WTC11 (cell line): Measurements from ENCODE around the gene TSSK2.

Experiments used
- ATF2 ChIP-seq: sonication (generic); formaldehyde crosslinking; IDR thresholded peaks from 2 replicates; pipeline ENCODE4 v1.8.1; 2022; ENCODE audit warnings: low read depth, missing genetic modification reagents, borderline replicate concordance
- CTCF ChIP-seq: fragments of 200-600 bp; IDR thresholded peaks from 2 replicates; pipeline ENCODE4 v1.8.0; 2022; ENCODE audit warnings: antibody characterized with exemption
- MYBL2 ChIP-seq: sonication (generic); formaldehyde crosslinking; IDR thresholded peaks from 2 replicates; pipeline ENCODE4 v1.8.1; 2023; ENCODE audit warnings: mild to moderate bottlenecking, moderate library complexity, missing genetic modification reagents
- SP1 ChIP-seq: sonication (generic); formaldehyde crosslinking; conservative IDR thresholded peaks from 2 replicates; pipeline ENCODE4 v1.8.1; 2022; ENCODE audit warnings: missing genetic modification reagents
- ZNF138 ChIP-seq: sonication (generic); formaldehyde crosslinking; conservative IDR thresholded peaks from 2 replicates; pipeline ENCODE4 v1.8.1; 2022; ENCODE audit warnings: mild to moderate bottlenecking, moderate library complexity, missing genetic modification reagents
- TF ChIP-seq, protein P1 (sequence below): sonication (generic); formaldehyde crosslinking; IDR thresholded peaks from 2 replicates; pipeline ENCODE4 v1.8.0; 2022; ENCODE audit warnings: mild to moderate bottlenecking, missing genetic modification reagents
- TF ChIP-seq, protein P2 (sequence below): fragments of 250-450 bp; sonication (Bioruptor Pico); IDR thresholded peaks from 2 replicates; pipeline ENCODE4 v1.9.0; 2021; ENCODE audit warnings: mild to moderate bottlenecking, borderline replicate concordance
- TF ChIP-seq, protein P3 (sequence below): sonication (generic); formaldehyde crosslinking; IDR thresholded peaks from 2 replicates; pipeline ENCODE4 v1.8.0; 2022; ENCODE audit warnings: missing genetic modification reagents

DNA sequence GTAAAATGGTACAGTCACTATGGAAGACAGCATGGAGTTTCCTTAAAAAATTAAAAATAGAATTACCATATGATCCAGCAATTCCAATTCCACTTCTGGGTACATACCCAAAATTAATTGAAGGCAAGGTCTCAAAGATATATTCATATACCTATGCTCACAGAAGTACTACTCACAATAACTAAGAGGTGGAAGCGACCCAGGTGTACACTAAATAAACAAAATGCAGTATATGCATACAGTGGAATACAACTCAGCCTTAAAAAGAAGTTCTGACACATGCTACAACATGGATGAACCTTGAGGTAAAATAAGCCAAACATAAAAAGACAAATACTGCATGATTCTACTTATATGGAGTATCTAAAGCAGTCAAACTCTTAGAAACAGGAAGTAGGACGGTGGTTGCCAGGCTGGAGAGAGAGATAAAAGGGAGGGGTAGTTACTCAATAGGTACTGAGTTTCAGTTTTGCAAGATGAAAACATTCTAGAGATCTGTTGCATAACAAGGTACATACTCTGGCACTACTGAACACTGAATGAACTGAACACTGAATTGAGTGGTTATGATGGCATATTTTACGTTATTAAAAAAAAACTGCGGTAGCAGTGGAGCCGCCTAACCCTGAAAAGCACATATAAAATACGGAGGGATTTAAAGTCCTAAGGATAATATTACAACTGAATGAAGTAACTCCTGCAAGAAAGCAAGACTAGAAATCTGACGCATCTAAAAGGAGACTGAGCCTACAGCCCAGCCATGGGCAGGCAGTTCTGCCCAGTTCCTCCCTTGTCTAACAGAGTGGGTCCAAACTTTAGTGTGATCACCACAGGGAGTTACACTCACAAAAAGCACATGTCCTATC, 21.7 kb upstream of the TSSK2 start:
- TF ChIP-seq ZNF138 (CRISPR knock-in tag) (no peak), CTCF (no peak), ATF2 (CRISPR knock-in tag) (no peak), SP1 (CRISPR knock-in tag) (no peak), MYBL2 (CRISPR knock-in tag) (no peak)
- TF ChIP-seq, protein P1, sequence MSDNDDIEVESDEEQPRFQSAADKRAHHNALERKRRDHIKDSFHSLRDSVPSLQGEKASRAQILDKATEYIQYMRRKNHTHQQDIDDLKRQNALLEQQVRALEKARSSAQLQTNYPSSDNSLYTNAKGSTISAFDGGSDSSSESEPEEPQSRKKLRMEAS, result no peak
- TF ChIP-seq, protein P2, sequence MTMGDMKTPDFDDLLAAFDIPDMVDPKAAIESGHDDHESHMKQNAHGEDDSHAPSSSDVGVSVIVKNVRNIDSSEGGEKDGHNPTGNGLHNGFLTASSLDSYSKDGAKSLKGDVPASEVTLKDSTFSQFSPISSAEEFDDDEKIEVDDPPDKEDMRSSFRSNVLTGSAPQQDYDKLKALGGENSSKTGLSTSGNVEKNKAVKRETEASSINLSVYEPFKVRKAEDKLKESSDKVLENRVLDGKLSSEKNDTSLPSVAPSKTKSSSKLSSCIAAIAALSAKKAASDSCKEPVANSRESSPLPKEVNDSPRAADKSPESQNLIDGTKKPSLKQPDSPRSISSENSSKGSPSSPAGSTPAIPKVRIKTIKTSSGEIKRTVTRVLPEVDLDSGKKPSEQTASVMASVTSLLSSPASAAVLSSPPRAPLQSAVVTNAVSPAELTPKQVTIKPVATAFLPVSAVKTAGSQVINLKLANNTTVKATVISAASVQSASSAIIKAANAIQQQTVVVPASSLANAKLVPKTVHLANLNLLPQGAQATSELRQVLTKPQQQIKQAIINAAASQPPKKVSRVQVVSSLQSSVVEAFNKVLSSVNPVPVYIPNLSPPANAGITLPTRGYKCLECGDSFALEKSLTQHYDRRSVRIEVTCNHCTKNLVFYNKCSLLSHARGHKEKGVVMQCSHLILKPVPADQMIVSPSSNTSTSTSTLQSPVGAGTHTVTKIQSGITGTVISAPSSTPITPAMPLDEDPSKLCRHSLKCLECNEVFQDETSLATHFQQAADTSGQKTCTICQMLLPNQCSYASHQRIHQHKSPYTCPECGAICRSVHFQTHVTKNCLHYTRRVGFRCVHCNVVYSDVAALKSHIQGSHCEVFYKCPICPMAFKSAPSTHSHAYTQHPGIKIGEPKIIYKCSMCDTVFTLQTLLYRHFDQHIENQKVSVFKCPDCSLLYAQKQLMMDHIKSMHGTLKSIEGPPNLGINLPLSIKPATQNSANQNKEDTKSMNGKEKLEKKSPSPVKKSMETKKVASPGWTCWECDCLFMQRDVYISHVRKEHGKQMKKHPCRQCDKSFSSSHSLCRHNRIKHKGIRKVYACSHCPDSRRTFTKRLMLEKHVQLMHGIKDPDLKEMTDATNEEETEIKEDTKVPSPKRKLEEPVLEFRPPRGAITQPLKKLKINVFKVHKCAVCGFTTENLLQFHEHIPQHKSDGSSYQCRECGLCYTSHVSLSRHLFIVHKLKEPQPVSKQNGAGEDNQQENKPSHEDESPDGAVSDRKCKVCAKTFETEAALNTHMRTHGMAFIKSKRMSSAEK (CRISPR knock-in tag), result no peak
- TF ChIP-seq, protein P3, sequence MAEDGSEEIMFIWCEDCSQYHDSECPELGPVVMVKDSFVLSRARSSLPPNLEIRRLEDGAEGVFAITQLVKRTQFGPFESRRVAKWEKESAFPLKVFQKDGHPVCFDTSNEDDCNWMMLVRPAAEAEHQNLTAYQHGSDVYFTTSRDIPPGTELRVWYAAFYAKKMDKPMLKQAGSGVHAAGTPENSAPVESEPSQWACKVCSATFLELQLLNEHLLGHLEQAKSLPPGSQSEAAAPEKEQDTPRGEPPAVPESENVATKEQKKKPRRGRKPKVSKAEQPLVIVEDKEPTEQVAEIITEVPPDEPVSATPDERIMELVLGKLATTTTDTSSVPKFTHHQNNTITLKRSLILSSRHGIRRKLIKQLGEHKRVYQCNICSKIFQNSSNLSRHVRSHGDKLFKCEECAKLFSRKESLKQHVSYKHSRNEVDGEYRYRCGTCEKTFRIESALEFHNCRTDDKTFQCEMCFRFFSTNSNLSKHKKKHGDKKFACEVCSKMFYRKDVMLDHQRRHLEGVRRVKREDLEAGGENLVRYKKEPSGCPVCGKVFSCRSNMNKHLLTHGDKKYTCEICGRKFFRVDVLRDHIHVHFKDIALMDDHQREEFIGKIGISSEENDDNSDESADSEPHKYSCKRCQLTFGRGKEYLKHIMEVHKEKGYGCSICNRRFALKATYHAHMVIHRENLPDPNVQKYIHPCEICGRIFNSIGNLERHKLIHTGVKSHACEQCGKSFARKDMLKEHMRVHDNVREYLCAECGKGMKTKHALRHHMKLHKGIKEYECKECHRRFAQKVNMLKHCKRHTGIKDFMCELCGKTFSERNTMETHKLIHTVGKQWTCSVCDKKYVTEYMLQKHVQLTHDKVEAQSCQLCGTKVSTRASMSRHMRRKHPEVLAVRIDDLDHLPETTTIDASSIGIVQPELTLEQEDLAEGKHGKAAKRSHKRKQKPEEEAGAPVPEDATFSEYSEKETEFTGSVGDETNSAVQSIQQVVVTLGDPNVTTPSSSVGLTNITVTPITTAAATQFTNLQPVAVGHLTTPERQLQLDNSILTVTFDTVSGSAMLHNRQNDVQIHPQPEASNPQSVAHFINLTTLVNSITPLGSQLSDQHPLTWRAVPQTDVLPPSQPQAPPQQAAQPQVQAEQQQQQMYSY (CRISPR knock-in tag), result no peak
